Chondrocyte (in vitro differentiated cells): ENCODE measurements around the gene ARFGEF2. TPM values are rescaled to one million over a fixed set of nuclear protein-coding genes. Genes with fewer than 3 reads are reported as not detected.
A peak's percentile ranks its signal among the peaks of the same experiment; 100 is the strongest.

Source experiments
- DNase-seq: peaks from one replicate; pipeline ENCODE4 v3.0.0; 2021; ENCODE audit warnings: mixed read lengths, low spot score
- H3K27ac Mint-ChIP-seq: one replicate; pipeline ENCODE4 v1.8.0; 2021; ENCODE audit warnings: mild to moderate bottlenecking, moderate library complexity, mixed read lengths; ENCODE audit not compliant: unreplicated experiment
- H3K27me3 Mint-ChIP-seq: 2 replicates; pipeline ENCODE4 v1.8.0; 2021; ENCODE audit warnings: low read depth, mixed read lengths
- H3K36me3 Mint-ChIP-seq: 2 replicates; pipeline ENCODE4 v1.8.0; 2021; ENCODE audit warnings: low read depth, mixed read lengths
- H3K4me1 Mint-ChIP-seq: 2 replicates; pipeline ENCODE4 v1.8.0; 2021; ENCODE audit warnings: low read depth, mild to moderate bottlenecking, mixed read lengths
- H3K4me3 Mint-ChIP-seq: one replicate; pipeline ENCODE4 v1.8.0; 2021; ENCODE audit warnings: mild to moderate bottlenecking, moderate library complexity, mixed read lengths; ENCODE audit not compliant: unreplicated experiment
- H3K9me3 Mint-ChIP-seq: 2 replicates; pipeline ENCODE4 v1.8.0; 2021; ENCODE audit warnings: low read depth, mixed read lengths
- CTCF ChIP-seq: fragments of 200-600 bp; sonication (generic); IDR thresholded peaks from 2 replicates; pipeline ENCODE4 v1.5.0; 2021; ENCODE audit warnings: antibody characterized with exemption, mild to moderate bottlenecking, moderate library complexity
- total RNA-seq: library from RNA; stranded (reverse); gene quantifications from 3 replicates; pipeline ENCODE4 v1.2.1, GENCODE V29; 2021

ARFGEF2 gene
- total RNA-seq, 1 donor from 2014 or later: 31.8 TPM

- Mint-ChIP-seq H3K4me1 (peaks cover 13% of the 10 kb centered on the region), H3K27me3 (peaks cover 2% of the 10 kb centered on the region), H3K4me3 (no peak overlapping the region), H3K9me3 (no peaks in the 10 kb centered on the region), H3K36me3 (no peaks in the 10 kb centered on the region), H3K27ac (no peak overlapping the region)
- TF ChIP-seq CTCF: no peak
- DNase-seq: no peak
Observed at GRCh38 chr20:48916699-48917098, 4.8 kb upstream of the ARFGEF2 start.

GRCh38 chr20:48919336-48919881, 2.1 kb upstream of the ARFGEF2 start:
- no peak overlapping the region for H3K4me3 Mint-ChIP-seq
- TF ChIP-seq CTCF: no peak
- peaks cover 37% of the 10 kb centered on the region for H3K4me1 Mint-ChIP-seq
- peaks cover 2% of the 10 kb centered on the region for H3K27me3 Mint-ChIP-seq
- no peak for DNase-seq
- no peaks in the 10 kb centered on the region for H3K36me3 Mint-ChIP-seq
- H3K9me3 Mint-ChIP-seq: no peaks in the 10 kb centered on the region
- H3K27ac Mint-ChIP-seq: no peak overlapping the region

DNA sequence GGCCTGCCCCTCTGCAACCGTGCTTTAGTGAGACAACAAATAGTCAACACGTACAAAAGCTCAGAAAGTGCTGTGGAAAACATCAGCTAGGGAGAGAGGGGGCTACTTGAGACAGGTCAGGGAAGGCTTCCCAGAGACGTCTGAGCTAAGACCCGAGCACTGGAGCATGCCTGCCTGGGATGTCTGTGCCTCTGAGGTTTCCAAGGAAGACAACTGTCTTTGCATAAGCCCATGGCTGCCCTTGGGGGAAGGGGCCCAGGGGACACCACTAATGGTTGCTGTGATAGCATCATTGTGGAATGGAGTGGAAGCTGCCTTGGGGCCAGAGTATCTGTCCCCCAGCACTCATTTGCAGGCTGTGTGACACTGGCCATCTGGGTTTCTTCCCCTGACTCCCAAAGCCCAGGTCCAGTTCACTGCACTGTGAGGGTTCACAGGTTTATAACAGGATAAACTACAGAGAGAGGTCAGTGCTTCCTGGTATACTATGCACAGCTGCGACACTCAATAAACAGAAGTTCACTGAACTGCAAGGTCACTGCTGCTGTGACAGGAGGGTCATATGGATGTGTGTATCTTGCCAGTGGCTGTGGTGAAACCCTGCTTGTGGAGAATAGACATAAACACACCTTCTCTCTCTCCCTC, 1.5 kb upstream of the ARFGEF2 start:
- Mint-ChIP-seq H3K4me3 (peak overlapping the region; percentile 91), H3K27me3 (peaks cover 2% of the 10 kb centered on the region), H3K4me1 (peaks cover 41% of the 10 kb centered on the region), H3K36me3 (no peaks in the 10 kb centered on the region), H3K27ac (peak overlapping the region; percentile 98), H3K9me3 (no peaks in the 10 kb centered on the region)
- DNase-seq: no peak
- TF ChIP-seq CTCF: no peak

GRCh38 chr20:48920527-48921167, 864 bp upstream of the ARFGEF2 start:
- no peaks in the 10 kb centered on the region for H3K36me3 Mint-ChIP-seq
- DNase-seq: no peak
- TF ChIP-seq CTCF: no peak
- H3K4me1 Mint-ChIP-seq: peaks cover 46% of the 10 kb centered on the region
- H3K27ac Mint-ChIP-seq: peak overlapping the region; percentile 98
- peak overlapping the region; percentile 91 for H3K4me3 Mint-ChIP-seq
- peaks cover 2% of the 10 kb centered on the region for H3K27me3 Mint-ChIP-seq
- no peaks in the 10 kb centered on the region for H3K9me3 Mint-ChIP-seq

DNA sequence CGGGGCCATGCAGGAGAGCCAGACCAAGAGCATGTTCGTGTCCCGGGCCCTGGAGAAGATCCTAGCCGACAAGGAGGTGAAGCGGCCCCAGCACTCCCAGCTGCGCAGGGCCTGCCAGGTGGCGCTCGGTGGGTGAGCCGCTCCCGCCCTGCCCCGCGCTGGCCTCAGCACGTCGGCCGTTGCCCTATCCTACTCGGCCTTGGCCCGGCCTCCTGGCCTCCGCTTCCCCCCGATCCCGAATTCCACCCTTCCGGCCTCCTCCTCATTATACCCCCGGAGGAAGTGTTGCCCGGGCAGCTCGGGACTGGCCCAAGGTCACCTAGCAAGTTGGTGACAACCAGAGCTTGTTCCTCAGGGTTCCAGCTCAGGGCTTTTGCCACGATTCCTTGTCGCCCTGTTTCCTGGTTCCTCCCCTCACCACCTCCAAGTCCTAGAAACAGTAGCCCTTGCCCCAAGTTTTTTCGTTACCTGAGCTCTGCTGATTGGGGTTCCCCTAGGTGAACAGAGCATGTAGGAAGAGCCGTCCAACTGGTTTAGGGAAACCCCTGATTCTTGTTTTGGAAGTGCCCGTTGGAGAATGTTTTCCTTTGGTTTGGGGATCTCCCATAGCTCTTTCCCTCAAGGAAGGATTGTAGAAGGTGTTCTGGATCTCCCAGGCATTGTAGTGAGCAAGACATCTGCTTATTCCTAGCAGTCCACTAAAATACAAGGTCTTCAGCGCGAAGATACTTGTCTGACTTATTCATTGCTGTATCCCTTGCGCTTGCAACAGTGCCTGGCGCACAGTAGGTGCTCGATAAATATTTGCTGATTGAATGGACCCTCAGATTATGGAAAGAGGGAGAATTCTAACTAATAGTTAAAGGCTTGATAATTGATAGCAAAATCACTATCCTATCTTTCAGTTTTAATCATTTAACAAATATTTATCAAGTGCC, 641 bp downstream of the ARFGEF2 start:
- Mint-ChIP-seq H3K4me3 (peak overlapping the region; percentile 92), H3K4me1 (peaks cover 56% of the 10 kb centered on the region), H3K27ac (peak overlapping the region; percentile 97), H3K36me3 (no peaks in the 10 kb centered on the region), H3K9me3 (no peaks in the 10 kb centered on the region), H3K27me3 (no peaks in the 10 kb centered on the region)
- peak; percentile 3 for TF ChIP-seq CTCF
- no peak for DNase-seq
